T-cell (primary cell): ENCODE data around the gene PGM3. TPM values are rescaled to one million over a fixed set of nuclear protein-coding genes. Genes with fewer than 3 reads are reported as not detected.

Experiments used
- ATAC-seq, 4 experiments: fragments of 200-7000 bp in 3 of 4; fragments of 150-1000 bp in 1 of 4; cut with Tn5 transposase; replicated peaks in 1 of 4; 1 replicate in 3 of 4; 2 replicates in 1 of 4; pipeline ENCODE4 v1.10.0; 2021; ENCODE audit warnings: moderate library complexity in 3 of 4, mild to moderate bottlenecking in 2 of 4, moderate number of reproducible peaks in 1 of 4
- CTCF ChIA-PET, 2 donors: fragments of 300-600 bp; sonication (Branson Sonifier 250); formaldehyde crosslinking; loops; one replicate each; lab custom pipeline; 2022; ENCODE audit warnings: antibody characterized with exemption in 2 of 2; lab: Charles Lee
- POLR2A ChIA-PET, 2 donors: fragments of 300-600 bp; sonication (Branson Sonifier 250); formaldehyde crosslinking; loops; one replicate each; lab custom pipeline; 2022; ENCODE audit warnings: antibody characterized with exemption in 2 of 2; lab: Charles Lee
- DNase-seq, 35 experiments: peaks; one replicate each; pipeline versions ENCODE4 v3.0.0 to v3.0.0-alpha.2; 2013 to 2023
- H3K27ac ChIP-seq: one replicate; pipeline ENCODE4 v1.5.1; 2013; ENCODE audit warnings: low read length
- H3K27me3 ChIP-seq, 2 experiments: replicated peaks in 1 of 2; 1 replicate in 1 of 2; 2 replicates in 1 of 2; pipeline versions ENCODE4 v1.6.1 to v1.7.0; 2013; ENCODE audit warnings: low read length in 1 of 2, mixed read lengths in 1 of 2; ENCODE audit not compliant: control insufficient read depth in 2 of 2, insufficient read depth in 2 of 2; ENCODE audit errors: extremely low read depth in 1 of 2
- H3K36me3 ChIP-seq, 2 donors: 1 replicate in 1 of 2; 2 replicates in 1 of 2; pipeline versions ENCODE4 v1.6.1 to v1.7.0; 2013; ENCODE audit warnings: low read length in 1 of 2; ENCODE audit not compliant: control insufficient read depth in 2 of 2, insufficient read depth in 1 of 2; ENCODE audit errors: extremely low read depth in 1 of 2
- H3K4me1 ChIP-seq, 2 experiments: 1 replicate in 1 of 2; 2 replicates in 1 of 2; pipeline versions ENCODE4 v1.6.1 to v1.7.0; 2013; ENCODE audit warnings: low read length in 2 of 2, mixed read lengths in 1 of 2; ENCODE audit not compliant: insufficient read depth in 2 of 2, control insufficient read depth in 1 of 2; ENCODE audit errors: extremely low read depth in 1 of 2
- H3K4me3 ChIP-seq, 2 donors: 1 replicate in 1 of 2; 2 replicates in 1 of 2; pipeline versions ENCODE4 v1.5.1 to v1.7.0; 2013; ENCODE audit warnings: mild to moderate bottlenecking in 2 of 2, low read length in 1 of 2, moderate library complexity in 1 of 2; ENCODE audit not compliant: control insufficient read depth in 1 of 2; ENCODE audit errors: extremely low read depth in 1 of 2
- H3K9me3 ChIP-seq: 2 replicates; pipeline ENCODE4 v1.7.0; 2013
- H3K27ac Mint-ChIP-seq, 2 donors: one replicate each; pipeline ENCODE4 v1.8.0; 2020 to 2021; ENCODE audit warnings: mild to moderate bottlenecking in 2 of 2, mixed read lengths in 2 of 2
- H3K27me3 Mint-ChIP-seq, 2 donors: one replicate each; pipeline ENCODE4 v1.8.0; 2021 to 2022; ENCODE audit warnings: mixed read lengths in 2 of 2
- H3K36me3 Mint-ChIP-seq: one replicate; pipeline ENCODE4 v1.8.0; 2021; ENCODE audit warnings: mixed read lengths
- H3K4me1 Mint-ChIP-seq, 3 donors: one replicate each; pipeline ENCODE4 v1.8.0; 2020 to 2022; ENCODE audit warnings: mixed read lengths in 3 of 3, mild to moderate bottlenecking in 1 of 3
- H3K4me3 Mint-ChIP-seq, 3 donors: one replicate each; pipeline ENCODE4 v1.8.0; 2020 to 2022; ENCODE audit warnings: mild to moderate bottlenecking in 3 of 3, mixed read lengths in 3 of 3, moderate library complexity in 3 of 3
- H3K9me3 Mint-ChIP-seq, 3 donors: one replicate each; pipeline ENCODE4 v1.8.0; 2020 to 2022; ENCODE audit warnings: mixed read lengths in 3 of 3
- WGBS: methylation state at CpG from one replicate; pipeline ENCODE4 v1.1.5; 2013; ENCODE audit warnings: missing lambda C conversion rate; ENCODE audit not compliant: insufficient coverage; 5-methylcytosine and 5-hydroxymethylcytosine counted together
- total RNA-seq, 35 experiments: library from RNA in 6 of 35; stranded (reverse) in 6 of 35; fragments of 120-200 nt in 1 of 35; gene quantifications; one replicate each; pipeline versions ENCODE4 v1.2.1 to v1.2.4 and lab custom pipeline; 2013 to 2026

Gene PGM3
- total RNA-seq, 5 donors from 2014 or later (not counting 1 experiment from before 2014, with no cell fraction given), result 18.8 to 26.0 (median 24.3) TPM

DNA sequence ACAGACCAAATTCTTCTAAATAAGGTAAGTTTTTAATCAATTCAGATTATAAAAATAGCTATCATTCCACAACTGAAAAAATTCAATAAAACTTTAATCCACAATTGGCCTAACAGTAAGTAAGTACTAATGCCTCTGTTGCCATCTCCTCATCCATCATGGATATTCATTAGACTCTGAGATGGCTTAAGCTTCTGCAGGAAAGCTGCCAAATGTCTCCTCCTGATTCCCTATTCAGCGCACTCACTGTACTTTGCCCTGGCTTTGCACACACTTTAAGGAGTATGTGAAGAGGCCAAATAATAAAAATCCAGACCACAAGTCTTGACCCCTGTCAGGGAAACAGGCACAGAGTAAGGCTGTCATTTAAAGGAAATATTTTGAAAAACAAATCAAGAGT lies 23.6 kb downstream of the PGM3 start:
- Histone ChIP-seq H3K27me3 (no peaks in the 10 kb centered on the region), H3K4me1 (no peaks in the 10 kb centered on the region), H3K4me3 (no peak overlapping the region), H3K36me3 (peaks cover 5 to 82% of the 10 kb centered on the region in 2 donors), H3K9me3 (no peaks in the 10 kb centered on the region), H3K27ac (no peak overlapping the region)
- no peak overlapping the region for H3K27ac Mint-ChIP-seq
- H3K4me3 Mint-ChIP-seq, result no peak overlapping the region
- H3K27me3 Mint-ChIP-seq, result no peaks in the 10 kb centered on the region
- DNase-seq (no peak), ATAC-seq (no peak)
- CTCF ChIA-PET, result no interaction called here
- POLR2A ChIA-PET, result no interaction called here
- H3K36me3 Mint-ChIP-seq, result peaks cover 61% of the 10 kb centered on the region
- H3K4me1 Mint-ChIP-seq, result peaks cover 0 to 1% (median 0%) of the 10 kb centered on the region in 3 donors
- no peaks in the 10 kb centered on the region for H3K9me3 Mint-ChIP-seq
- WGBS, result no CpG with 5 or more reads among the region's 1 CpG

DNA sequence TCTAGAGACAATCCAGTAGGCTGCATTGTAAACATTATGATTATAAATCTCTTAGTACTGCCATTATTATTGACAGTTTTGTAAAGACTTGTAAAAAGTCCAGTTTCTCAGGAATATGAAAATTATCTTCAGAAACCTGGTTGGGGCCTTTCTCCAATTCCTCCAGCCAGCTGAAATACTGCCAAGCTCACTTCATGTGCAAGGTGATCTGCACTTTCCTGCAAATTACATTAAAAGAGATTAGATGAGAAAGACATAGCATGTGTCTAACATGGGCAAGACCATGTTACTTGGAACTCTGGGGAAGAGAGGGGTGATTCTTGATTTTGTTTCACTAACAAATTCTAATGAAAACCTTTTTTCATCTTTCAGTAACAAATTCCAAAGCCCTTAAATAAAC lies 24.0 kb downstream of the PGM3 start:
- Histone ChIP-seq H3K36me3 (peaks cover 6 to 80% of the 10 kb centered on the region in 2 donors), H3K27ac (no peak overlapping the region), H3K4me1 (no peaks in the 10 kb centered on the region), H3K27me3 (no peaks in the 10 kb centered on the region), H3K4me3 (no peak overlapping the region), H3K9me3 (no peaks in the 10 kb centered on the region)
- POLR2A ChIA-PET, result no interaction called here
- H3K9me3 Mint-ChIP-seq, result no peaks in the 10 kb centered on the region
- no peak for DNase-seq
- H3K27me3 Mint-ChIP-seq, result no peaks in the 10 kb centered on the region
- CTCF ChIA-PET, result no interaction called here
- H3K27ac Mint-ChIP-seq, result peak overlapping the region in 1 of 2 donors; percentile 6
- H3K36me3 Mint-ChIP-seq, result peaks cover 61% of the 10 kb centered on the region
- peaks cover 0 to 3% (median 0%) of the 10 kb centered on the region in 3 donors for H3K4me1 Mint-ChIP-seq
- H3K4me3 Mint-ChIP-seq, result no peak overlapping the region
- no peak for ATAC-seq

DNA sequence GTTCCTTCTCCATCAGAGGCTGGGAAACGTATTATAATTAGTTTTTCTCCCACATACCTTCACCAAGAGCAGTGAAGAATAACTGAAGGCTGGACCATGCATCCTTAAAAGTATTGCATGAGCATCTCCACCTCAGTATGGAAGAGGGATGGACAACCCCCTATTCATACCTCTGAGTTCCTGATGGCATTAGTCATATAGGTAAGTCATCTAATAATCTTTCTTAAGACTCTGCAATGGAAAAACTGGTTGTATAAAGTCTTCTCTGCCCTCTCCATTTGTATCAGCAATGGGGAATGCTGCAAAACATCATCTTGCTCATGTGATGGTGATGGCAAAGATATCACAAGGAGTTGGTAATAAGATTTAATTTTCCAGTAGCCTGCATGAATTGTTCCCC lies 24.5 kb downstream of the PGM3 start:
- H3K9me3 Mint-ChIP-seq, result no peaks in the 10 kb centered on the region
- H3K4me3 ChIP-seq, result no peak overlapping the region
- no peaks in the 10 kb centered on the region for H3K4me1 ChIP-seq
- H3K27ac Mint-ChIP-seq, result peak overlapping the region in 1 of 2 donors; percentile 6
- no CpG with 5 or more reads among the region's 1 CpG for WGBS
- H3K9me3 ChIP-seq, result no peaks in the 10 kb centered on the region
- H3K27me3 ChIP-seq, result no peaks in the 10 kb centered on the region
- no peak overlapping the region for H3K4me3 Mint-ChIP-seq
- H3K36me3 Mint-ChIP-seq, result peaks cover 65% of the 10 kb centered on the region
- CTCF ChIA-PET, result interaction anchor here in 1 of 2 donors (1.0 kb wide), 1 partner anchor 46 kb away, joined by 3 read pairs; no protein-coding TSS in a partner anchor
- DNase-seq (no peak), ATAC-seq (no peak)
- H3K27ac ChIP-seq, result no peak overlapping the region
- no peaks in the 10 kb centered on the region for H3K27me3 Mint-ChIP-seq
- peaks cover 6 to 80% of the 10 kb centered on the region in 2 donors for H3K36me3 ChIP-seq
- POLR2A ChIA-PET, result no interaction called here
- peaks cover 0 to 3% (median 0%) of the 10 kb centered on the region in 3 donors for H3K4me1 Mint-ChIP-seq

- H3K4me3 Mint-ChIP-seq, result no peak overlapping the region
- H3K9me3 ChIP-seq, result no peaks in the 10 kb centered on the region
- H3K4me1 Mint-ChIP-seq, result peaks cover 0 to 3% (median 0%) of the 10 kb centered on the region in 3 donors
- H3K4me3 ChIP-seq, result no peak overlapping the region
- CTCF ChIA-PET, result interaction anchor here in 1 of 2 donors (1.0 kb wide), 1 partner anchor 47 kb away, joined by 3 read pairs; no protein-coding TSS in a partner anchor
- peak overlapping the region in 1 of 2 donors; percentile 34 for H3K27ac Mint-ChIP-seq
- no peaks in the 10 kb centered on the region for H3K4me1 ChIP-seq
- no peaks in the 10 kb centered on the region for H3K9me3 Mint-ChIP-seq
- POLR2A ChIA-PET, result no interaction called here
- H3K27me3 Mint-ChIP-seq, result no peaks in the 10 kb centered on the region
- DNase-seq (no peak), ATAC-seq (no peak)
- no peaks in the 10 kb centered on the region for H3K27me3 ChIP-seq
- WGBS, result no CpG with 5 or more reads among the region's 5 CpGs
- peaks cover 6 to 80% of the 10 kb centered on the region in 2 donors for H3K36me3 ChIP-seq
- no peak overlapping the region for H3K27ac ChIP-seq
- peaks cover 63% of the 10 kb centered on the region for H3K36me3 Mint-ChIP-seq
Observed at GRCh38 chr6:83167726-83168278, 25.3 kb downstream of the PGM3 start.

DNA sequence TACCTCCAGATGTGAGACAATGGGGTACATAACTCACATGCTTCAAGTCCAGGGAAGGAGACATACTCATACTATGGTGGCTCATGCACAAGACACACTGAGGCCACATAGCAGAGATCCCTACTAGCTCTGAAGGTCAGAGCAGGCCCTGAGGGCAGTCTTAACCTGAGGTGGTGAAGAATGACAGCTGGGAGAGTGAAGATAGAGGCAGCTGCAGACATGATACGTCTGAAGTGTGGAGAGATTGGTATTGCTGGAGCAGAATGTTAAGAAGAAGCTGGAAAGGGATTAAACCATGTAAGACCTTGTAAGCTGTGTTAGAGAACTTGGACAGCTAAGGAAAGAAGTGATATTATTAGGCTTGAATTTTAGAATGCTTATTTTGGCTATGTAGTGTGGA lies 32.9 kb downstream of the PGM3 start:
- Histone ChIP-seq H3K4me3 (no peak overlapping the region), H3K4me1 (no peaks in the 10 kb centered on the region), H3K9me3 (no peaks in the 10 kb centered on the region), H3K27ac (no peak overlapping the region), H3K27me3 (no peaks in the 10 kb centered on the region), H3K36me3 (peaks cover 3 to 50% of the 10 kb centered on the region in 2 donors)
- H3K36me3 Mint-ChIP-seq, result peaks cover 64% of the 10 kb centered on the region
- H3K9me3 Mint-ChIP-seq, result no peaks in the 10 kb centered on the region
- no peak for DNase-seq
- no peaks in the 10 kb centered on the region for H3K27me3 Mint-ChIP-seq
- H3K4me1 Mint-ChIP-seq, result peaks cover 0 to 3% (median 0%) of the 10 kb centered on the region in 3 donors
- ATAC-seq, result no peak
- POLR2A ChIA-PET, result no interaction called here
- no peak overlapping the region for H3K4me3 Mint-ChIP-seq
- 100% methylated on average over 1 of the region's 1 CpG for WGBS
- no peak overlapping the region for H3K27ac Mint-ChIP-seq
- CTCF ChIA-PET, result interaction anchor here in 1 of 2 donors (0.7 to 0.8 kb wide), 2 partner anchors 92 to 1068 kb away, joined by 3 to 4 read pairs; partner anchors contain the start of gene DOP1A

DNA sequence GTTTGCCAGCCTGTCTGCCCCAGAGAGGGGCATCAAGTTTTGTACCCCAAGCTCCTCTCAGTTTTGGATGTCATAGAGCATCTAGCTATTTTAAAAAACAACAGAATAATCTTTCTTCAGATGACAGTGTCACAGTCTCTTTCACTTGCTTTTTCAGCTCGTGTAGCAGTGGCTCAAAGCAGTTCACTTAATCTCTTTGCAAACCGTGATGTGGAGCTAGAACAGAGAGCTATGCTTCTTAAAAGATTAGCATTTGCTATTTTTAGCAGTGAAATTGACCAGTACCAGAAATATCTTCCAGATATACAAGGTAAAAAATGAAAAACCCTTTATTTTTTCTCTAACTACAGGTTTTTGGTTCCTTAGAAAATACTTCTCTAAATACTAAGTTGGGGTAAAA lies 37.3 kb downstream of the PGM3 start:
- Histone ChIP-seq H3K36me3 (peaks cover 0 to 65% of the 10 kb centered on the region in 2 donors), H3K4me3 (no peak overlapping the region), H3K4me1 (no peaks in the 10 kb centered on the region), H3K27ac (no peak overlapping the region), H3K27me3 (no peaks in the 10 kb centered on the region), H3K9me3 (no peaks in the 10 kb centered on the region)
- H3K4me1 Mint-ChIP-seq, result no peaks in the 10 kb centered on the region
- no peaks in the 10 kb centered on the region for H3K27me3 Mint-ChIP-seq
- peaks cover 60% of the 10 kb centered on the region for H3K36me3 Mint-ChIP-seq
- ATAC-seq, result no peak
- no peaks in the 10 kb centered on the region for H3K9me3 Mint-ChIP-seq
- no CpG with 5 or more reads among the region's 2 CpGs for WGBS
- ChIA-PET POLR2A (no interaction called here), CTCF (interaction anchor here in 1 of 2 donors (0.8 kb wide), 1 partner anchor 88 kb away, joined by 3 read pairs; the partner anchor contains the start of gene DOP1A)
- H3K27ac Mint-ChIP-seq, result no peak overlapping the region
- DNase-seq, result no peak
- H3K4me3 Mint-ChIP-seq, result no peak overlapping the region
